Upper lobe of right lung (tissue), 1 donor: ENCODE results near the gene TMEM100. TPM values are rescaled to one million over a fixed set of nuclear protein-coding genes. Genes with fewer than 3 reads are reported as not detected.

Experiments used
- ATAC-seq: fragments of 200-7000 bp; cut with Tn5 transposase; one replicate; pipeline ENCODE4 v1.9.1; 2020; ENCODE audit warnings: mild to moderate bottlenecking, moderate library complexity
- DNase-seq: peaks from one replicate; pipeline ENCODE4 v3.0.0-alpha.2; 2020
- H3K27ac ChIP-seq: fragments of 200-600 bp; one replicate; pipeline ENCODE4 v1.8.0; 2022
- H3K27me3 ChIP-seq: fragments of 200-600 bp; one replicate; pipeline ENCODE4 v1.8.0; 2022; ENCODE audit warnings: mild to moderate bottlenecking
- H3K36me3 ChIP-seq: fragments of 200-600 bp; one replicate; pipeline ENCODE4 v1.8.0; 2022
- H3K4me1 ChIP-seq: fragments of 200-600 bp; one replicate; pipeline ENCODE4 v1.8.0; 2022
- H3K4me3 ChIP-seq: fragments of 200-600 bp; one replicate; pipeline ENCODE4 v1.8.0; 2022; ENCODE audit warnings: mild to moderate bottlenecking
- H3K9me3 ChIP-seq: fragments of 200-600 bp; one replicate; pipeline ENCODE4 v1.8.0; 2022
- CTCF ChIP-seq: fragments of 200-600 bp; IDR thresholded peaks from one replicate; pipeline ENCODE4 v1.8.0; 2022; ENCODE audit warnings: antibody characterized with exemption
- intact Hi-C: fragments of 100-400 bp; cut with DNase I; formaldehyde crosslinking; loops from one replicate; pipeline ENCODE4 v1.11.0; 2022
- total RNA-seq: library from RNA; stranded (reverse); fragmentation: NEBNext Ultra II Directional; extraction: Animal tissue kit (Norgen Biotek cat#: 25700); gene quantifications from one replicate; pipeline ENCODE4 v1.2.1, GENCODE V29; 2021
- donor health status: DM: no; HTN: yes; CAD: no; lungs with severe emphysema.

The TMEM100 gene
- total RNA-seq, 1 donor from 2014 or later: 279 TPM

- DNase-seq: no peak
- intact Hi-C loops: no loop called here
- no peaks in the 10 kb centered on the region for H3K9me3 ChIP-seq
- no peaks in the 10 kb centered on the region for H3K27me3 ChIP-seq
- peak overlapping the region; percentile 29 for H3K4me3 ChIP-seq
- ATAC-seq: no peak
- no peaks in the 10 kb centered on the region for H3K36me3 ChIP-seq
- peaks cover 18% of the 10 kb centered on the region for H3K4me1 ChIP-seq
- H3K27ac ChIP-seq: peak overlapping the region; percentile 86
- TF ChIP-seq CTCF: no peak
Observed at GRCh38 chr17:55728833-55729232, 6.2 kb upstream of the TMEM100 start.

GRCh38 chr17:55728361-55728760 lies 5.7 kb upstream of the TMEM100 start:
- intact Hi-C loops: no loop called here
- TF ChIP-seq CTCF: no peak
- H3K27ac ChIP-seq: peak overlapping the region; percentile 86
- H3K36me3 ChIP-seq: no peaks in the 10 kb centered on the region
- no peaks in the 10 kb centered on the region for H3K9me3 ChIP-seq
- ATAC-seq: no peak
- DNase-seq: no peak
- peak overlapping the region; percentile 29 for H3K4me3 ChIP-seq
- peaks cover 17% of the 10 kb centered on the region for H3K4me1 ChIP-seq
- no peaks in the 10 kb centered on the region for H3K27me3 ChIP-seq

- intact Hi-C loops: no loop called here
- Histone ChIP-seq H3K36me3 (no peaks in the 10 kb centered on the region), H3K4me1 (peaks cover 13% of the 10 kb centered on the region), H3K27me3 (peaks cover 2% of the 10 kb centered on the region), H3K27ac (peak overlapping the region; percentile 86), H3K4me3 (no peak overlapping the region), H3K9me3 (no peaks in the 10 kb centered on the region)
- no peak for TF ChIP-seq CTCF
- ATAC-seq (no peak), DNase-seq (no peak)
Observed at GRCh38 chr17:55727920-55728319, 5.3 kb upstream of the TMEM100 start.

- no peaks in the 10 kb centered on the region for H3K36me3 ChIP-seq
- no peak for ATAC-seq
- peaks cover 6% of the 10 kb centered on the region for H3K27me3 ChIP-seq
- intact Hi-C loops: no loop called here
- no peak overlapping the region for H3K4me3 ChIP-seq
- peaks cover 9% of the 10 kb centered on the region for H3K4me1 ChIP-seq
- no peak for DNase-seq
- no peak for TF ChIP-seq CTCF
- no peaks in the 10 kb centered on the region for H3K9me3 ChIP-seq
- H3K27ac ChIP-seq: peak overlapping the region; percentile 51
Observed at GRCh38 chr17:55727275-55727674, 4.6 kb upstream of the TMEM100 start.

- peak; percentile 47 for ATAC-seq
- no peak for TF ChIP-seq CTCF
- H3K27ac ChIP-seq: peak overlapping the region; percentile 51
- intact Hi-C loops: no loop called here
- peak overlapping the region; percentile 29 for H3K4me3 ChIP-seq
- DNase-seq: no peak
- H3K36me3 ChIP-seq: no peaks in the 10 kb centered on the region
- H3K27me3 ChIP-seq: peaks cover 6% of the 10 kb centered on the region
- H3K9me3 ChIP-seq: no peaks in the 10 kb centered on the region
- peaks cover 6% of the 10 kb centered on the region for H3K4me1 ChIP-seq
Observed at GRCh38 chr17:55726440-55726839, 3.8 kb upstream of the TMEM100 start.

- ATAC-seq: no peak
- Histone ChIP-seq H3K27ac (peak overlapping the region; percentile 80), H3K27me3 (peaks cover 6% of the 10 kb centered on the region), H3K4me1 (peaks cover 6% of the 10 kb centered on the region), H3K36me3 (no peaks in the 10 kb centered on the region), H3K9me3 (no peaks in the 10 kb centered on the region), H3K4me3 (peak overlapping the region; percentile 49)
- no peak for DNase-seq
- intact Hi-C loops: no loop called here
- no peak for TF ChIP-seq CTCF
Observed at GRCh38 chr17:55723488-55723848, 804 bp upstream of the TMEM100 start.
